Stimulated activated CD8-positive, alpha-beta memory T cell treated with anti-CD3 and anti-CD28 coated beads, Interleukin-15, amount 100 ng/mL, for 24 hours (primary cell): ENCODE data around the gene OTUD4.
"Not testable (repeated sequence)": the region's sequence is repeated elsewhere in the genome, so short reads cannot be mapped to it uniquely, and the experiment has no call there.

ENCODE experiments used
- DNase-seq: peaks from one replicate; pipeline ENCODE4 v3.0.0-alpha.2; 2020; ENCODE audit warnings: low read depth

OTUD4 gene, protein sequence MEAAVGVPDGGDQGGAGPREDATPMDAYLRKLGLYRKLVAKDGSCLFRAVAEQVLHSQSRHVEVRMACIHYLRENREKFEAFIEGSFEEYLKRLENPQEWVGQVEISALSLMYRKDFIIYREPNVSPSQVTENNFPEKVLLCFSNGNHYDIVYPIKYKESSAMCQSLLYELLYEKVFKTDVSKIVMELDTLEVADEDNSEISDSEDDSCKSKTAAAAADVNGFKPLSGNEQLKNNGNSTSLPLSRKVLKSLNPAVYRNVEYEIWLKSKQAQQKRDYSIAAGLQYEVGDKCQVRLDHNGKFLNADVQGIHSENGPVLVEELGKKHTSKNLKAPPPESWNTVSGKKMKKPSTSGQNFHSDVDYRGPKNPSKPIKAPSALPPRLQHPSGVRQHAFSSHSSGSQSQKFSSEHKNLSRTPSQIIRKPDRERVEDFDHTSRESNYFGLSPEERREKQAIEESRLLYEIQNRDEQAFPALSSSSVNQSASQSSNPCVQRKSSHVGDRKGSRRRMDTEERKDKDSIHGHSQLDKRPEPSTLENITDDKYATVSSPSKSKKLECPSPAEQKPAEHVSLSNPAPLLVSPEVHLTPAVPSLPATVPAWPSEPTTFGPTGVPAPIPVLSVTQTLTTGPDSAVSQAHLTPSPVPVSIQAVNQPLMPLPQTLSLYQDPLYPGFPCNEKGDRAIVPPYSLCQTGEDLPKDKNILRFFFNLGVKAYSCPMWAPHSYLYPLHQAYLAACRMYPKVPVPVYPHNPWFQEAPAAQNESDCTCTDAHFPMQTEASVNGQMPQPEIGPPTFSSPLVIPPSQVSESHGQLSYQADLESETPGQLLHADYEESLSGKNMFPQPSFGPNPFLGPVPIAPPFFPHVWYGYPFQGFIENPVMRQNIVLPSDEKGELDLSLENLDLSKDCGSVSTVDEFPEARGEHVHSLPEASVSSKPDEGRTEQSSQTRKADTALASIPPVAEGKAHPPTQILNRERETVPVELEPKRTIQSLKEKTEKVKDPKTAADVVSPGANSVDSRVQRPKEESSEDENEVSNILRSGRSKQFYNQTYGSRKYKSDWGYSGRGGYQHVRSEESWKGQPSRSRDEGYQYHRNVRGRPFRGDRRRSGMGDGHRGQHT

DNA sequence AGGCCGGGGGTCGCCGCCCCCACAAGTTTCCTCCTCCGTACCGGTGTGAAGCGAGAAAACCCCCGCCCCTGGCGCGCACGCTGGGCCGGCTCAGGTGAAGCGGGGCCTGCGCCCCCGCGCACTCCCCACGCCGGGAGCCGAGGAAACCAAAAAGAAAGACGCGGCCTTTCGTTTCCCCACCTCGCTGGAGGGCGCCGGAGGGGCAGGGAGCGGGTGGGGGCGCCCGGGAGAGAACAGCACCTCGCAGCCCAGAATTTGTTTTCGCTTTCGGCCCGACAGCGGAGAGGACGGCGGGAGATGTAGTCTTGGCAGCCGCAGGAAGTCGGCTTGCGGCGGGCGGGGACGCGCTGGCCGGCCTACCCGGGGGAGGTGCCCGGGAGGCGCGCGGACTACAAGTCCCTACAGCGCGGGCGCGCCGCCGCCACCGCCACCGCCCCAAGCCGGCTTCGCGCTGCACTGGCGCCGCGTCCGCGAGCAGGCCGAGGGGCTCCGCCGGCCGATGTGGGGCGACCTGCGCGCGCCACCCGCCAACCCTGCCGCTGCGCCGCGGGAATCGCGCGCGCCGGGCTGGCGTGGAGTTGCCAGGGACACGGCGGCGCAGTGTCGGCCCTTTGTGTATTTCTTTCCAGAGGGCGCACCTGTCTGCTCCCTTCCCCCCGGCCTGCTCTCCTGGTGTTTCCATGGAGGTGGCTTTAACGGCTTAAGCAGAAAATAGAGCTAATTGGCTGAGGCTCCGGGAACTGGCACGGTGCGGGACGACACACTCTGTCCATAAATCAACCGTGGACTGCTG lies at the start of gene OTUD4:
OTUD4 (minus strand) TSS at position 292 of the 793 bp plus-strand sequence. CDS start 616 bp downstream, outside the sequence.
- DNase-seq = peak; percentile 83

DNA sequence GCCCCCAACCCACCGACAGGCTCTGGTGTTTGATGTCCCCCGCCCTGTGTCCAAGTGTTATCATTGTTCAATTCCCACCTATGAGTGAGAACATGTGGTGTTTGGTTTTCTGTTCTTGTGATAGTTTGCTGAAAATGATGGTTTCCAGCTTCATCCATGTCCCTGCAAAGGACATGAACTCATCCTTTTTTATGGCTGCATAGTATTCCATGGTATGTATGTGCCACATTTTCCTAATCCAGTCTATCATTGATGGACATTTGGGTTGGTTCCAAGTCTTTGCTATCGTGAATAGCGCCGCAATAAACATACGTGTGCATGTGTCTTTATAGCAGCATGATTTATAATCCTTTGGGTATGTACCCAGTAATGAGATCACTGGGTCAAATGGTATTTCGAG lies 42.8 kb upstream of the OTUD4 start:
- DNase-seq = not testable (repeated sequence)

DNA sequence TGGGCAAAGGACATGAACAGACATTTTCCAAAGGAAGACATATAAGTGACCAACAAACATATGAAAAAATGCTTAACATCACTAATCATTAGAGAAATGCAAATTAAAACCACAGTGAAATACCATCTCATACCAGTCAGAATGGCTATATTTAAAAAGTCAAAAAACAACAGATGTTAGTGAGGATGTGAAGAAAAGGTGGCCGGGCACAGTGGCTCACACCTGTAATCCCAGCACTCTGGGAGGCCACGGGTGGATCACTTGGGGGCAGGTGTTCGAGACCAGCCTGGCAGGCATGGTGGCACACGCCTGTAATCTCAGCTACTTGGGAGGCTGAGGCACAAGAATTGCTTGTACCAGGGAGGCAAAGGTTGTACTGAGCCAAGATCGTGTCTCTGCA lies 41.1 kb upstream of the OTUD4 start:
- not testable (repeated sequence) for DNase-seq

DNA sequence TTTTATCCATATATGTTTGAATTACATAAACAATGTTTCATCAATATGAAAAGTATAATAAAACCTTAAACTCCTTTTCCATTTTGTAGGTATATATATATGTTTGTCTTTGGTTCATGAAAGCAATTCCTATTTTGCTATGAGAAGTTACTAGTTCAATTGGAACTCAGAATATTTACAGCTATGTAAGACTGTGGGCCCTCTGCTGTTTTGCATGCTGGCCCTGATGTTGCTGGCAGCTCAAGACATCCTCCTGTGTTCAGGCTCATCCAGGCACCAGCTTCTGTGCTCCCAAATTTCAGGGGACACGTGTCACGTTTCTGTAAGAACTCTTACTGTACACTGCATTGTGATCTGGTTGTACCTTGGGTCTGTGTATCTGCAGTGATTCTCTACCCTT lies 38.7 kb upstream of the OTUD4 start:
- DNase-seq = no peak

DNA sequence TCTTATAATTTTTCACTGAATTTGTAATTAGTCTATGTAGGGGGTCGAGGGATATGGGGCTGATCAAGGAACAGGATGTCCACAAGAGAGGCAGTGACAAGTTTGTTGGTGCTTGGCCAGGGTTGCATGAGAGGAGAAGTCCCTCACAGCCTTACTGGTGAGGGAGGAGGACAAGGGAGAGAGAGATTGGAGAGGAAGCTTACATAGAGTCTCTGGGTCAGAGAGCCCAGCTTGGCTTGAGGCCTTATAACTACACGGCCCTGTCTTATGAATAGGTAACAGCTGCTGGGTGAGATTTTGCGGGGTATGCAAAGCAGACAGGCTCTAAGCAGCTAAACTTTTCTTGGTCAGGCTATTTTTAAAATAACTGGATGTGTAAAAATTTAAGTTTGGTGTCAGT lies 37.9 kb upstream of the OTUD4 start:
- DNase-seq = no peak

DNA sequence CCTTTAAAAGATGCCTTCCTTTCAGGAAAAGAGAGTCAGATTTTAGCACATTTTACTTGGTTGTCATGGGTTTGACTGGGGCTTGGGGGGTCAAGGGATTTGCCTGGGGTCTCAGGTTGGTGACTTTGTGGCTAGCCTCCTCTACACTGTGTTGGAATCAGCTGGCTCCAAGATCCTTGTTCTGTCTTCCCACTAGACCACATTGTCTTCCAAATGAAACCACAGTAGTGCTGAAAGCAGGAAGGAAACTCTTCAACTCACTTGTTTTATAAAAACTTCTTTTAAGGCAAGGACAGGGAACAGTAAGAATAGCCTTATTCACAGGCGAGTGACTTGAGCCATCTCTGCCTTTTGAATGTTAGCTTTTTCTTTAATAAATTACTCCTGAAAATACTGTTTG lies 37.0 kb upstream of the OTUD4 start:
- DNase-seq = no peak

DNA sequence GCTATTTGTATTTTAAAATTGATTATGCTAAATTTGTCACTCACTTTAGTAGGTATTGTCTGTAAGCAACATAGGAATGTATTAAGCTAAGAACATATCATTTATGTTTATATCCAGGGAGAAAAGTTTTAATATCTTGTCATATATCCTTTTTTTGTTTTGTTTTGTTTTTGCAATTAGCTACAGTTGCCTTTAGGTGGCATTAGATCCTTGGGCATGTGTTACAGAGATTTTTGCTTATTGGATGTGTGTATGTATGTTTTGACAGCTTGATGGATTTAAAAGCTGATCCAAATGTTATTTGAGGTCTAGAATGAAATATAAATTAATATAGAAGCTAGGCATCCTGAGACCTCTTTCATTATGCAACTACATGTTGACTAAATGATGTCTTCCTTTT lies 36.1 kb upstream of the OTUD4 start:
- no peak for DNase-seq

DNA sequence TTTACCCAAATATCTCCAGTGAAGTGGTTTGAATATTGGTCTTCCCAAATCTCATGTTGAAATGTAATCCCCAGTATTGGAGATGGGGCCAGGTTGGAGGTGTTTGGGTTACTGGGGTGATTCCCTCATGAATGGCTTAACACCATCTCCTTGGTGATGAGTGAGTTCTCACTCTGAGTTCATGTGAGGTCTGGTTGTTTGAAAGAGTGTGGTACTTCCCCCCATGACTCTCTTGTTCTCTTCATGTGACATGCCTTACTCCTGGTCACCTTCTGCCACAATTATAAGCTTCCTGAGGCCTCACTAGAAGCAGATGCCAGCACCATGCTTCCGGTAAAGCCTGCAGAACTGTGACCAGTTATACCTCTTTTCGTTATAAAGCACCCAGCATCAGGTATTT lies 32.9 kb upstream of the OTUD4 start:
- no peak for DNase-seq

DNA sequence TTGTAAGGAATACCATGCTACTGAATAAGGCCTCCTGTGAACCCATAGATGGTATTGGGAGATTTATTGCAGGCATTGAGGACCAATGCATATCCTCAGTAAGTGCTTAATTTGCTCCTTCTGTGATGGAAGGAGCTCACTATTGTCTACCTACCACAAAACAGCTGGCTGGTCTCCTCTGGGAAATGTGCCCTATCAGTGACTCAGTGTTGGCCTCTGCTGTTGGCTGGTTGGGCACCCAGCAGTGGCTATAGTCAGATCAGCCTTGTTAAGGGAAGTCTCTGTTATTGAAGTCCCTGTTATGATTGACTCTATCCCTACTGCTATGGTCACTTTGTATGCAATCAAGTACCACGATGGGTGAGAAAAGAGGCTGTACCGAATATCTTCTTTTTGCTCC lies 27.5 kb upstream of the OTUD4 start:
- no peak for DNase-seq

DNA sequence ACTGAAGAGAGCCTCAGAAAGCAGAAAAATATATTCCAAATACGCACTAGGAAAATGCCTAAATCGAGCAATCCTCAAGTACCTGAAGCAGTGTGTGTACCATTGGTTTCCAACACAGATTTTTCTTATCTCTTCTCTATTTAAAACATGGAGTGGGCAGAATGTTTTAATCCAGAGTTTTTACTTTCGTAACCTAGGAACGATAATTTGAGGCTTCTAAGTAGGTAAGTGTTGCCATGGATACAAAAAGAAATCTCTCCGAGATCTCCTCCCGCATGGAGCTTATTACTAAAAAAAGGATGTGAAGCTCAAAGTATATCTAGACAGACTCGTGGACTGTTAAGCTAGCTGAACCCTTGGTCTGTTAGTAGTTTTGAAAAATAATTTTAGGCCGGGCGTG lies 23.0 kb upstream of the OTUD4 start:
- no peak for DNase-seq

DNA sequence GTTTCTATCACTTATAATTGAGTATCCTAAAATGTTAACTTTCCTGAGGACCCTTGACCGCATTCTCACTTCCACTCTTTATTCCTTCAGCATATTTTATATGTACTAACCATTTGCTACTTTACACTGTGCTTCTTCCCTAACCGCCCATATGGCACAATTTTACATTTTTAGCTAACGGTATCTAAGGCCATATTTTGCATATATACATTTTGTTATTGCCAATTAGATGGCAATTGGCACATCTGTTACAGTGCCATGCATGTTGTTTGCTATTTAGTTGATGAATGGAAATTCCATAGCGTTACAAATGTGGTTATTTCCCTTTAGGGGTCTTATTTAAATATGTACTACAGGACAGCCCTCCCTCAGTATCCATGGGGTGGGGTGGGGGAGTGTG lies 20.0 kb upstream of the OTUD4 start:
- no peak for DNase-seq

DNA sequence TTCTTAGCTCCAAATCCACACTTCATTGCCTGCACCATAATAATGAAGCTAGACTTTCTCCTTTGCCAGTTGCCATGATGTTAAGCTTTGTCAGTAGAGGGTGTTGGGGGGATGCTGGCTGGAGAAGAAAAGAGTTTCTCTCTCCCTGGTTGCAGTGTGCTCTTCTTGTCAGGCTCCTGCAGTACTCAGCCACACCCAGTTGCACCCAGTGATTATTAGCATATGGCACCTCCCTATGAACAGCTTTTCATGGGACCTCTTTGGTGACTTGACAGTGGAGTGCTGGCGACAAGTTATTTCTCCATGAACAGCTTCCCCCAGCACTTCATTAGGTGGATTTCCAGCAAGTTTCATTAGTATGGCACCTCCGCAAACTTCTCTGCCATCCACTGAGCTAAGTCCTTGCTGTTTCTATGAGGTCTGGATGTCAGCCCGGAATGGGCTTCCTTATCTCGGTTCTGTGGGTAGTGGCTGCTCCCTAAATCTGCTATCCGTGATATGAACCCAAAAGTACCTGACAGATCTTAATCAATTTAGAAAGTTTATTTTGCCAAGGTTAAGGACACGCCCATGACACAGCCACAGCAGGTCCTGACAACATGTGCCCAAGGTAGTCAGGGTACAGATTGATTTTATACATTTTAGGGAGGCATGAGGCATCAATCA lies 18.8 kb upstream of the OTUD4 start:
- DNase-seq = no peak

DNA sequence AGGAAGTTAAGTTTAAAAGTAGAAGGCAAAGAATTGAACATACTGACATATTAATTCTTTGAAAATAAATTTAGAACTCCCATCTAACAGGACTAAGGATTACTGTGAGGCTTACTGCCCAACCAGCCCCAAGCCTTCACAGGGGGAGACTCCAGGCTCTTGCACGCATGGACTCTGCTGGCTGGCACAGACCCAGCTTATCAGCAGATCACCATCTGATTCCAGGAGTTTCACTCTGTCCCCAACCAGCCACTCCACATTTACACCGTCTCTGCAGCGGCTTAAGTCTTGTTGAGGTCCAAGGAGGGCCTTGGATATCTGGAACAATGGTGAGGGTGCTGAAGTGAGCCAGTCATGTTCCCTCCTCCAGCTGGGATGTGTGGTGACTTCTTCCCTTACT lies 16.4 kb upstream of the OTUD4 start:
- DNase-seq = no peak

DNA sequence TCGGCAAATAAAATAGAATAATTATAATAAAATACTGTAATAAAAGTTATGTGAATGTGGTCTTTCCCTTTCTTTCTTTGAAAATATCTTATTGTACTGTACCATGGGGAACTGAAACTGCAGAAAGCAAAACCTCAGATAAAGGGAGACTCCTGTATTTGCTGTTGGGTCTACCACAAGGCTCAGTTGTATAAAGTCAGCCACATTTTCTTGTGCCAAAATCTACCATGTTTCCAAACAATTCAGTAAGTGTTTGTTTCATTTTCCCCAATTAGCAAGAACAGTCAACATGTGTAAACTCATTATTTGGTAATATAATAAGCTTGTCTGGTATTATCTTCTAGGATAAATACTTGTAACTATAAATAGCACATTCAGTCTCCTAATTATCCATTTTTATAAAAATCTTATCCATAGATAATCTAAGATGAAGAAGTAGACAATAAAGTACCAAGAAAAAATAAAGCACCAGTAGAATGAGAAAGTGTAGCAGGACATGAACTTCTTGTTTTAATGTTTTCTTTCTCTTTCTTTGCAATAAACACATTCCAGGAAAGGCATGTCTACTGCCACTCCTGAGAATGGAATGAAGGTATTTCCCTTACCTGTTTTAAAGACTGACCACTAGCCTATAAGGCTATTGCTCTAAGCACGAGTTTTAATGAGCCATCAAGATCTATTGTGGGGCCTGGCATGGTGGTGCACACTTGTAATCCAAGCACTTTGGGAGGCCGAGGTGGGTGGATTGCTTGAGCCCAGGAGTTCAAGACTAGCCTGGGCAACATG lies 15.0 kb upstream of the OTUD4 start:
- DNase-seq = no peak

DNA sequence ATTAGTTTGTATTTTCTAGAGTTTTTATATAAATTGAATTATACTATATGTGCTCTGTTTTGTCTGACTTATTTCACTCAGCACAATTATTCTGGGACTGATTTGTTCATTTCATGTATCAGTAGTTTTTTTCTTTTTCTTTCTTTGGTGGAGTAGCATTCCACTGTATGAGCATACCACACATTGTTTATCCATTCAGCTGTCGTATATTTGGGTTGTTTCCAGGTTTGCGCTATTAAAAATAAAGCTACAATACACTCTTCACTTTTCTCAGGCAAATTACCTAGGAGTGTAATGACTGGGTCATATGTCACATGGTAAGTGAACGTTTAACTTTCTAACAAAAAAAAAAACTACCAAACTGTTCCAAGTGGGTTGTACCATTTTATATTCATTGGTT lies 9.6 kb upstream of the OTUD4 start:
- DNase-seq = no peak

DNA sequence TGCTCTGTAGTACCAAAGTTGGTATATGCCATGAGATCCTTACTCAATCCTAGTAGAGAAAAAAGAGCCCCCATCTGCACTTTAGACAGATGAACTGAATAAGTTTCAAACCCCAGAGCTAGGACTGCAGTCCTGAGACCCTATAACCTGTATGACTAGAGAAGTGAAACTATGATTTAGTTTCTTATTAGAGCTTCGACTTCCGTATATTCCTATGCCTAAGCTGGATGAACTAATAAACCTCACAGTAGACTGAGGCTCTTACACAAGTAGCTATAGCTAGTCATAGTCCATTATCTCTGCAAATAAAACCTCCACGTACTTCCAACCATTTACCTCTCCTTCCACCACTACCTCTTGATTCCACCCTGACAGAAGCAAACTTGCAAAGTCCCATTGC lies 6.3 kb upstream of the OTUD4 start:
- no peak for DNase-seq

DNA sequence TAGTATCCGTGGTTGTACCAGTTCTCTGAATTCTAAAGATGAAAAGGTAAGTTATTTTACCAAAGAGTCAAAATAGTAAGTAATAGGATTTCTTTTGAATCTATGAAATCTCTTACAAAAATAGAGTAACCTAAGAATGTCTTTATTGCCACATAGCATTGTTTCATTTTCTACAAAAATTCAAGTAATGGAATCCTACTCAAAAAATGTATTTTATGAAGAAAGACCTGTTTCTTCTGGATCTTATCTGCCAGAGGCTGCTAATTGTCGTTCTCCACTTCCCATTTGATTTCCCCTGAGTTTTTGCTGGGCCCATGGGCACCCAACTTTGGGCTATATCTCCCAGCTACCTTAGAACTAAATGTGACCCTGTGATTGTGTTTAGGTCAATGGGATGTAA lies 3.2 kb upstream of the OTUD4 start:
- DNase-seq = no peak

DNA sequence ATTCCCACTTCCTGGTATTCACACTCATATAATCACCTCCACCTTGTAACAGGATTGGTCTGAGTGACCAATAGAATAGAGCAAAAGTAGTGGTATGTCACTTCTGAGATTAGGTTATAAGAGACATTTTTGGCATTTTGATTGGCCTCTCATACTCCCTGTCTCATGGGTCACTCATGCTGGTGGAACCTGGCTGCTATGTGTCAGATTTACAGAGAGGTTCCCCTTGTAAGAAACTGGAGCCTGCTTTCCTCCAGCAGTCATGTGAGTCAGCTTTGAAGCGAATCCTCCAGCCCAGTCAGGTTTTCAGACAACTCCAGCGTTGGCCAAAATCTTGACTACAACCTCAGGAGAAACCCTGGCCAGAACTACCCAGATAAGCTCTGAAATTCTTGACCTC lies 2.6 kb upstream of the OTUD4 start:
- no peak for DNase-seq

DNA sequence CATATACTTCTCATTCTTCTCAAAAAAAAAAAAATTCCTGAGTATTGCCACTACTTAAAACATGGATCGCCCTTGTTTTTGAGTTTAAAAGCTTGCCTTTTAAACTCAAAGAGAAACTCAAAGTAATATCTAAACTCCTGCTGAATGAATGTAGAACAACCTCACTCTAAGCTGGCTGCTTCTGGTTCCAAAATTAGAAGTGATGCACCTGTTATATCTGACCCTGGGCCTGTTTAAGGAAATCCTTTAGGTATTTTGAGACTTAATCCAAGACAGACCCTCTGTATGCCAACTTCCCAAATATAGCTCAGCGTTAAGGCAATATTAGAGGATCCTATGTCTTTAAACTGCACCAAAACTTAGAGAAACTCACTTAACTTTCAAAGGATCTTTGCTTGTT lies 1.8 kb upstream of the OTUD4 start:
- DNase-seq = no peak

DNA sequence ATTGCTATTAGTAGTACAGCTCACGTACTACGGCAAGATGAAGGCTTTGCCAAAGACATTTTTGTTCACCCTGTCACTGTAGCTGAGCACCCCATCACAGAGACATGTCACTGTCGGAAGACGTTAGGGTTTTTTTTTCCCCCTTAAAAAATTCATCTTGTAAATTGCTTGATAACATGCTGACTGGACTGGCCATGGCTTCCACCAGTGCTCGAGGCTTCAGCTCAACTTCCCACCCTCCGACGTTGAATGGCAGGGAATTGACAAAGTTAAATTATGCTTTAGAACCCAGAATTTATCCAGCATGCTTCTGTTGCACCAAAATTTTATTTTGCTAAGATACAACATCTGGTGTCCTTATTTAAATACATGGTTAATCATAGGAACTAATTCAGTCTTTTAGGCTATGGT lies 707 bp upstream of the OTUD4 start:
- no peak for DNase-seq

DNA sequence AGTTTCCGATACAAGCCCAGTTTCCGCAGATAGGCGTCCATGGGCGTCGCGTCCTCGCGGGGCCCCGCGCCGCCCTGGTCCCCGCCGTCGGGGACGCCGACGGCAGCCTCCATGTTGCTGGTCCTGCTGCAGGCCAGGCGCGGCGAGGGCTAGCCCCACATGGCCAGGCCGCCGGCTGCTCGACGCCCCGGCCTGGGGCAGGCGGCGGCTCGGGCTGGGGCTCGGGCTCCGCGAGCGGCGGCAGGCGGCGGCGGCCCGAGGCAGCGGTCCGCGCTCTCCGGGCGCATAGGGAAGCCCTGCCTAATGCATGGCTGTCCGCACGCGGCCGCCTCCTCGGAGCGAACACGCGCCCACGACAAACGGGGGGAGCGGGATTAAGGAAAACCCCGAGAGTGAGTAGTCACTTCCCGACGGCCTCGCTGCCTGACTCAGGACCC lies 510 bp downstream of the OTUD4 start:
- DNase-seq = not testable (repeated sequence)
